ENCODE data around the gene REV1. TPM values are rescaled to one million over a fixed set of nuclear protein-coding genes. Genes with fewer than 3 reads are reported as not detected.

The REV1 gene
- total and polyA plus RNA-seq, 2 of the 13 experiments (the other 11 are each of a cell fraction or from before 2014, with no cell fraction given), result 49.1 to 71.8 TPM

- TF ChIP-seq CREBL2 (CRISPR knock-in tag; IDR thresholded peaks at IDR 0.05; ENCODE audit: borderline replicate concordance) (no peak), RBAK (CRISPR knock-in tag; IDR thresholded peaks at IDR 0.05) (no peak), KLF16 (CRISPR knock-in tag; IDR thresholded peaks at IDR 0.05) (peak in 1 of 2 experiments; percentile 86; a peak in 2 of 4 replicates), ZNF749 (CRISPR knock-in tag; IDR thresholded peaks at IDR 0.05; ENCODE audit: borderline replicate concordance) (peak; percentile 14; the same call in 1 of the 2 replicates), ZNF180 (CRISPR knock-in tag; IDR thresholded peaks at IDR 0.05; ENCODE audit: borderline replicate concordance, low read depth) (no peak), ZNF816 (CRISPR knock-in tag; IDR thresholded peaks at IDR 0.05; ENCODE audit: borderline replicate concordance) (no peak; the same call in 1 of the 2 replicates), ZNF431 (CRISPR knock-in tag; IDR thresholded peaks at IDR 0.05; ENCODE audit: borderline replicate concordance, low read depth) (peak; percentile 67; the same call in 1 of the 2 replicates), ATF7 (IDR thresholded peaks at IDR 0.05) (no peak), ATF7 (CRISPR knock-in tag; IDR thresholded peaks at IDR 0.05) (no peak), ZNF280D (CRISPR knock-in tag; IDR thresholded peaks at IDR 0.05) (peak; percentile 90), PTBP1 (IDR thresholded peaks at IDR 0.05; ENCODE audit: low read depth, low read length, poor library complexity, severe bottlenecking) (no peak), PHF21A (CRISPR knock-in tag; IDR thresholded peaks at IDR 0.05) (peak; percentile 62), MED13 (CRISPR knock-in tag; IDR thresholded peaks at IDR 0.05) (no peak), GLI4 (CRISPR knock-in tag; IDR thresholded peaks at IDR 0.05; ENCODE audit: borderline replicate concordance) (no peak; the same call in 1 of the 2 replicates), POLR2G (IDR thresholded peaks at IDR 0.05; ENCODE audit: low read depth, low read length) (peak; percentile 46; the same call in 1 of the 2 replicates), MXI1 (IDR thresholded peaks at IDR 0.05; ENCODE audit: borderline replicate concordance, low read depth, low read length) (peak; percentile 77; the same call in 1 of the 3 replicates), ZIK1 (CRISPR knock-in tag; IDR thresholded peaks at IDR 0.05; ENCODE audit: borderline replicate concordance, low read depth) (peak; percentile 96), ZFP37 (CRISPR knock-in tag; IDR thresholded peaks at IDR 0.05; ENCODE audit: borderline replicate concordance) (0 out of 2 replicates have a peak, but pooled peaks have one; percentile 30), KLF9 (CRISPR knock-in tag; IDR thresholded peaks at IDR 0.05; ENCODE audit: low read depth) (no peak), ZNF556 (CRISPR knock-in tag; IDR thresholded peaks at IDR 0.05; ENCODE audit: borderline replicate concordance) (peak; percentile 71; the same call in 1 of the 2 replicates)
- TF ChIP-seq, protein P1, sequence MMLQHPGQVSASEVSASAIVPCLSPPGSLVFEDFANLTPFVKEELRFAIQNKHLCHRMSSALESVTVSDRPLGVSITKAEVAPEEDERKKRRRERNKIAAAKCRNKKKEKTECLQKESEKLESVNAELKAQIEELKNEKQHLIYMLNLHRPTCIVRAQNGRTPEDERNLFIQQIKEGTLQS (CRISPR knock-in tag; IDR thresholded peaks at IDR 0.05), result no peak
- TF ChIP-seq, protein P2, sequence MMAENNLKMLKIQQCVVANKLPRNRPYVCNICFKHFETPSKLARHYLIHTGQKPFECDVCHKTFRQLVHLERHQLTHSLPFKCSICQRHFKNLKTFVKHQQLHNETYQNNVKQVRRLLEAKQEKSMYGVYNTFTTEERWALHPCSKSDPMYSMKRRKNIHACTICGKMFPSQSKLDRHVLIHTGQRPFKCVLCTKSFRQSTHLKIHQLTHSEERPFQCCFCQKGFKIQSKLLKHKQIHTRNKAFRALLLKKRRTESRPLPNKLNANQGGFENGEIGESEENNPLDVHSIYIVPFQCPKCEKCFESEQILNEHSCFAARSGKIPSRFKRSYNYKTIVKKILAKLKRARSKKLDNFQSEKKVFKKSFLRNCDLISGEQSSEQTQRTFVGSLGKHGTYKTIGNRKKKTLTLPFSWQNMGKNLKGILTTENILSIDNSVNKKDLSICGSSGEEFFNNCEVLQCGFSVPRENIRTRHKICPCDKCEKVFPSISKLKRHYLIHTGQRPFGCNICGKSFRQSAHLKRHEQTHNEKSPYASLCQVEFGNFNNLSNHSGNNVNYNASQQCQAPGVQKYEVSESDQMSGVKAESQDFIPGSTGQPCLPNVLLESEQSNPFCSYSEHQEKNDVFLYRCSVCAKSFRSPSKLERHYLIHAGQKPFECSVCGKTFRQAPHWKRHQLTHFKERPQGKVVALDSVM (CRISPR knock-in tag; IDR thresholded peaks at IDR 0.05), result peak; percentile 67; the same call in 1 of the 2 replicates
Measured at GRCh38 chr2:99489761-99490622, at the start of gene REV1 (continued).
